Mesendoderm (in vitro differentiated cells): Measurements from ENCODE around the gene MORC1.

ENCODE experiments used
- DNase-seq: peaks from one replicate; pipeline ENCODE4 v3.0.0; 2013
- H2AK5ac ChIP-seq: 2 replicates; pipeline ENCODE4 v1.6.1; 2013; ENCODE audit warnings: low read length, inconsistent platforms
- H2BK120ac ChIP-seq: 2 replicates; pipeline ENCODE4 v1.6.1; 2013; ENCODE audit warnings: low read depth, mild to moderate bottlenecking, low read length, moderate library complexity, mixed read lengths
- H2BK15ac ChIP-seq: replicated peaks from 2 replicates; pipeline ENCODE4 v1.6.1; 2013; ENCODE audit warnings: low read depth, mild to moderate bottlenecking, moderate library complexity
- H2BK5ac ChIP-seq: 2 replicates; pipeline ENCODE4 v1.6.1; 2013; ENCODE audit warnings: low read length, inconsistent platforms
- H3K18ac ChIP-seq: 2 replicates; pipeline ENCODE4 v1.6.1; 2013; ENCODE audit warnings: mild to moderate bottlenecking, low read length, mixed read lengths
- H3K23ac ChIP-seq: one replicate; pipeline ENCODE4 v1.6.1; 2013; ENCODE audit warnings: low read length
- H3K27ac ChIP-seq: 2 replicates; pipeline ENCODE4 v1.5.1; 2013; ENCODE audit warnings: low read depth, mild to moderate bottlenecking, inconsistent platforms, low read length, moderate library complexity
- H3K27me3 ChIP-seq: 2 replicates; pipeline ENCODE4 v1.6.1; 2013; ENCODE audit warnings: low read length, control low read depth, mild to moderate bottlenecking, inconsistent platforms; ENCODE audit not compliant: insufficient read depth, poor library complexity
- H3K36me3 ChIP-seq: 2 replicates; pipeline ENCODE4 v1.6.1; 2013; ENCODE audit warnings: low read length, inconsistent platforms; ENCODE audit not compliant: control insufficient read depth, insufficient read depth
- H3K4ac ChIP-seq: one replicate; pipeline ENCODE4 v1.6.1; 2013; ENCODE audit warnings: low read depth, mild to moderate bottlenecking, low read length, moderate library complexity
- H3K4me1 ChIP-seq: 2 replicates; pipeline ENCODE4 v1.6.1; 2013; ENCODE audit warnings: low read depth, low read length, inconsistent platforms; ENCODE audit not compliant: control insufficient read depth
- H3K4me2 ChIP-seq: 2 replicates; pipeline ENCODE4 v1.6.1; 2013; ENCODE audit warnings: low read length
- H3K4me3 ChIP-seq: 2 replicates; pipeline ENCODE4 v1.5.1; 2013; ENCODE audit warnings: mild to moderate bottlenecking, low read length
- H3K56ac ChIP-seq: one replicate; pipeline ENCODE4 v1.6.1; 2013; ENCODE audit warnings: low read length
- H3K79me1 ChIP-seq: 2 replicates; pipeline ENCODE4 v1.6.1; 2013; ENCODE audit warnings: low read length, inconsistent platforms
- H3K79me2 ChIP-seq: 2 replicates; pipeline ENCODE4 v1.6.1; 2013; ENCODE audit warnings: mild to moderate bottlenecking, low read length; ENCODE audit not compliant: control insufficient read depth, insufficient read depth
- H3K9ac ChIP-seq: 2 replicates; pipeline ENCODE4 v1.6.1; 2013; ENCODE audit warnings: low read length, inconsistent platforms
- H4K5ac ChIP-seq: one replicate; pipeline ENCODE4 v1.6.1; 2013; ENCODE audit warnings: low read length
- H4K8ac ChIP-seq: one replicate; pipeline ENCODE4 v1.6.1; 2013; ENCODE audit warnings: low read depth, mild to moderate bottlenecking, control low read depth, low read length, moderate library complexity
- WGBS: extraction: QIAGEN DNeasy Blood & Tissue Kit; methylation state at CpG from one replicate; pipeline ENCODE4 v1.1.7; 2013; ENCODE audit warnings: low lambda C conversion rate, missing lambda C conversion rate; ENCODE audit not compliant: insufficient coverage; ENCODE audit errors: extremely low coverage; 5-methylcytosine and 5-hydroxymethylcytosine counted together

The MORC1 gene

DNA sequence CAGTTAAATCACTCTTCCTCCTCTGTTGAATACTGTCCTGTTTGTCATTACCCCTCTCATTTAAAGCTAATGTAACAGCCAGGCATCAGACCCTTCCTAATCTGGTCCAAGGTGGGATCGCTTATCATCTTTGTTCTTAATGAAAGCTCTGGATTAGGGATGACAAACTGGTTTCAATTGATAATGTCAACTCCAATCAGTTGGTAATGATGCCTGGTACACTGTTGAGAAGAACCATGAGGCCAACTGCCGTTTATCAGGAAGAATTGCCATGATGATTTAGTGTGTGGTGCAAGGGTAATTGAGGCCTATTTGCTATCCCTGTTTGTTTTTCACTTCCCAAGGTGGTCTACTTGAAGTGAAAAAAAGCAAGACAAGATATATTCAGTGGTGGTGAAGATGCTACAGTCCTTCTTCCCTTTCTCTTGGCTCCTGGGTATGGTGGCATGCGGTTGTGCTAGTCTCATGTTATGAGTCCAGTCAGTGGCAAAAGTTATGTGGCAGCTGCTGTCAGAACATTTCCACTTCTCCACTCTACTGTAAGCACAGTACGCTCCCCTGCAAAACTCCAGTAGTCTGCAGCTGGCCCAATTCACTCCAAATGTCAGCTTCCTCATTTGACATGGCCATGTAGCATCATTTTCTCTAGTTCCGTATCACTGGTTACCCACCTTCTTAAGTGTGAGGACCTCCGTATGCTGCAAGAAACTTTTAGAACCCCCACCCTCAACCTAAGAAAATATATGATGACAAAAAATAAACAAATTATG is 72.5 kb downstream of the MORC1 start:
- H3K79me2 ChIP-seq: no peaks in the 10 kb centered on the region
- no peak for DNase-seq
- no CpG with 5 or more reads among the region's 6 CpGs for WGBS
- H3K9ac ChIP-seq: no peak overlapping the region
- no peak overlapping the region for H2BK120ac ChIP-seq
- H3K4ac ChIP-seq: no peak overlapping the region
- no peak overlapping the region for H2BK15ac ChIP-seq
- H3K56ac ChIP-seq: no peak overlapping the region
- no peak overlapping the region for H2AK5ac ChIP-seq
- no peak overlapping the region for H4K8ac ChIP-seq
- H3K23ac ChIP-seq: no peak overlapping the region
- no peak overlapping the region for H3K4me3 ChIP-seq
- no peaks in the 10 kb centered on the region for H3K36me3 ChIP-seq
- no peak overlapping the region for H2BK5ac ChIP-seq
- no peak overlapping the region for H3K4me2 ChIP-seq
- H3K4me1 ChIP-seq: no peaks in the 10 kb centered on the region
- H3K27me3 ChIP-seq: no peaks in the 10 kb centered on the region
- no peak overlapping the region for H3K18ac ChIP-seq
- H3K79me1 ChIP-seq: no peaks in the 10 kb centered on the region
- no peak overlapping the region for H4K5ac ChIP-seq
- H3K27ac ChIP-seq: no peak overlapping the region

DNA sequence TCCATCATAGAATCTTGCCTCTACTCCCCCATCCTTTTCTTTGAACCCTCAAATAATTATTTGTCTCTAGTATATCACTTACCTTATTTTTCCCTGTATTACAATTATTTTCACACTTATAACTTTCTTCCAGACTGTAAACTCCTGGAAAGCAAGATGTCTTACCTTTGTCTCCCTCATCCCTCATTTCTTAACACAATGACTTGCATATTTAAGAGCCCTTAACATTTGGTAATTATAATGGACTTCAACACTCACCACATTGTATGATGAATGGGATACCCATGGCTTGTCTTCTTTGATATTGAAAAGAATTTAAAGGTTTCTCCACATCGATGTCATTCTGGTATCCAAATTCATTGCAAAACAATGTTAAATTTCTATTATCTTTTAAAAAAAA is 82.9 kb downstream of the MORC1 start:
- Histone ChIP-seq H3K27ac (no peak overlapping the region), H4K5ac (no peak overlapping the region), H3K9ac (no peak overlapping the region), H3K4me1 (no peaks in the 10 kb centered on the region), H4K8ac (no peak overlapping the region), H3K27me3 (no peaks in the 10 kb centered on the region), H3K79me1 (no peaks in the 10 kb centered on the region), H3K4me2 (no peak overlapping the region), H3K23ac (no peak overlapping the region), H3K36me3 (no peaks in the 10 kb centered on the region), H3K79me2 (no peaks in the 10 kb centered on the region), H2BK120ac (no peak overlapping the region), H2AK5ac (no peak overlapping the region), H2BK5ac (no peak overlapping the region), H2BK15ac (no peak overlapping the region), H3K4ac (no peak overlapping the region), H3K56ac (no peak overlapping the region), H3K18ac (no peak overlapping the region), H3K4me3 (no peak overlapping the region)
- WGBS: no CpG with 5 or more reads among the region's 1 CpG
- no peak for DNase-seq

DNA sequence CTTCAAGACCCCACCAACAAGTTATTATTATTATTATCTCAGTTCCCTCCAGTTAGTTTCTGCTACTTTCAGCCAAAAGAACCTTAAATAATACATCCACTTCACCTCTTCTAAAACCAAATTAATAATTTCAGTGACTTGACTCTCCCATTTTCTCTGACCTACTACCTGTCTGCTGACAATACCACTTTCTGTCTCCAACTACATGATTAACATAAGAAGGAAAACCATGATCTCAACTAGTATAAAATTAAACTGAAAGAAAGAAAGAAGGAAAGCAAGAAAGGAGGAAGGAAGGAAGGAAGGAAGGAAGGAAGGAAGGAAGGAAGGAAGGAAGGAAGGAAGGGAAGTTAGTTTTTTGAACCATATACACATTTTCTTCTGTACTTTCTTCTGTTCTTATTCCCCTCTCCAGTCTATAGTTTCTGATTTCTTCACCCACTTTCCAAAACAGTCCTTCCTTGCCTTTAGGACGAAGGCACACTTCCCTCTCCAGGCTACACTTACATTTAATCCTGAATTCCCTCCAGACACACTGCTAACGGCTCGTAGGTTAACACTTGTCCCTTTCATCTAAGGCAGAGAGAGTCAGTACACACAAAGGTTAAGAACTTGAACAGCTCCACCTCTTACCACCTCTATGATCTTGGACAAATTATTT is 84.8 kb downstream of the MORC1 start:
- no CpG with 5 or more reads among the region's 3 CpGs for WGBS
- H4K8ac ChIP-seq: no peak overlapping the region

GRCh38 chr3:109028753-109029152 is 89.2 kb downstream of the MORC1 start:
- no peak overlapping the region for H3K23ac ChIP-seq
- no peak overlapping the region for H2BK5ac ChIP-seq
- DNase-seq: no peak
- H4K5ac ChIP-seq: no peak overlapping the region
- H3K27ac ChIP-seq: no peak overlapping the region
- no peak overlapping the region for H3K18ac ChIP-seq
- H3K4me1 ChIP-seq: no peaks in the 10 kb centered on the region
- H2AK5ac ChIP-seq: no peak overlapping the region
- H4K8ac ChIP-seq: no peak overlapping the region
- no peaks in the 10 kb centered on the region for H3K36me3 ChIP-seq
- no peak overlapping the region for H2BK120ac ChIP-seq
- no peak overlapping the region for H3K4ac ChIP-seq
- H3K27me3 ChIP-seq: no peaks in the 10 kb centered on the region
- no peak overlapping the region for H3K4me2 ChIP-seq
- WGBS: no CpG with 5 or more reads among the region's 7 CpGs
- H3K56ac ChIP-seq: no peak overlapping the region
- no peak overlapping the region for H3K4me3 ChIP-seq
- H2BK15ac ChIP-seq: no peak overlapping the region
- no peaks in the 10 kb centered on the region for H3K79me1 ChIP-seq
- no peaks in the 10 kb centered on the region for H3K79me2 ChIP-seq
- H3K9ac ChIP-seq: no peak overlapping the region

More for the DNA sequence above, 84.8 kb downstream of the MORC1 start:
- no peak overlapping the region for H3K4me3 ChIP-seq
- no peaks in the 10 kb centered on the region for H3K79me1 ChIP-seq
- no peaks in the 10 kb centered on the region for H3K27me3 ChIP-seq
- H3K4ac ChIP-seq: no peak overlapping the region
- no peak overlapping the region for H4K5ac ChIP-seq
- no peak overlapping the region for H2AK5ac ChIP-seq
- DNase-seq: no peak
- no peak overlapping the region for H2BK15ac ChIP-seq
- H3K79me2 ChIP-seq: no peaks in the 10 kb centered on the region
- H2BK120ac ChIP-seq: no peak overlapping the region
- no peak overlapping the region for H3K4me2 ChIP-seq
- no peak overlapping the region for H3K9ac ChIP-seq
- no peak overlapping the region for H3K23ac ChIP-seq
- no peaks in the 10 kb centered on the region for H3K4me1 ChIP-seq
- H3K36me3 ChIP-seq: no peaks in the 10 kb centered on the region
- no peak overlapping the region for H3K18ac ChIP-seq
- no peak overlapping the region for H3K27ac ChIP-seq
- H2BK5ac ChIP-seq: no peak overlapping the region
- H3K56ac ChIP-seq: no peak overlapping the region

DNA sequence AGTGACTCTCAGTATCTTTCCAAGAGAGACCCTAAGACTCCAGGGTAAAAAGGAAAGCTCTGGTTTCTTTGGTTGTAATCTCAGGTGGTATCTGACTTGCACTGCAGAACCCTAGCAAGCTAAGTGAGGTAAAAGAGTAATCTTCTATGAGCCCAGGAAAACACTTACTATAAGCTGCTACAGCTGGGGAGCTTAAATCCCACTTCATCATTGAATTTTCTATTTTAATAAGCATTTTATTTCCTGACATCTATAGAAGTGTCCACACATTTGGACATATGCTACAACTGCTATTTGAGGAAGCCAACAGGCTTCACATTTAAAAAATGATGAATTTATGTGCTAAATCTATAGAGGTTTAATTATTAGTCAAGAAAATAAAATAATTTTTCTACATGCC is 91.1 kb downstream of the MORC1 start:
- H3K23ac ChIP-seq: no peak overlapping the region
- no peak overlapping the region for H3K18ac ChIP-seq
- no peak overlapping the region for H2BK15ac ChIP-seq
- H3K79me1 ChIP-seq: no peaks in the 10 kb centered on the region
- H3K4me3 ChIP-seq: no peak overlapping the region
- no peak overlapping the region for H2BK5ac ChIP-seq
- no peaks in the 10 kb centered on the region for H3K79me2 ChIP-seq
- no peaks in the 10 kb centered on the region for H3K27me3 ChIP-seq
- H3K56ac ChIP-seq: no peak overlapping the region
- DNase-seq: no peak
- H3K36me3 ChIP-seq: no peaks in the 10 kb centered on the region
- no peak overlapping the region for H4K8ac ChIP-seq
- no peak overlapping the region for H2BK120ac ChIP-seq
- no peak overlapping the region for H4K5ac ChIP-seq
- H3K9ac ChIP-seq: no peak overlapping the region
- no peak overlapping the region for H3K4me2 ChIP-seq
- H2AK5ac ChIP-seq: no peak overlapping the region
- no peak overlapping the region for H3K27ac ChIP-seq
- no peak overlapping the region for H3K4ac ChIP-seq
- no peaks in the 10 kb centered on the region for H3K4me1 ChIP-seq

DNA sequence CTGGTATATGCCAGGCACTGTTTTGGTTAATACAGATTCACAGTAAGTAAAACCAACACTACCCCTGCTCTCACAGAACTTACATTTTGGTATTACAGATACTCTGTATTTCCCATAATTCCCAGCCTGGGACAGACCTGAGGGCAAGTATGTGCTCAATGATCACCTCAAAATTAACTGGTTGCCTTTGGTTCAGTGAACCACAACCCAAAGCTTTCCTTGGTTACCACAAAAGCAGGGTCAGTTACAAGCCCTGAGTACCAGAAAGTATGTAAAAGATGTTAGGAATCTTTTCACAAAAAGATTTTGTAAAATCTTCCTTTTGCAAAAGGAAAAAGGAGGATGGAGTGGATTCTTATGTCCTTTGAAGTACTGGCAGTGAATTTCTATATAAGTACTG is 92.0 kb downstream of the MORC1 start:
- H3K4me3 ChIP-seq: no peak overlapping the region
- no peak overlapping the region for H3K27ac ChIP-seq
- no peaks in the 10 kb centered on the region for H3K79me2 ChIP-seq
- H3K36me3 ChIP-seq: no peaks in the 10 kb centered on the region
- DNase-seq: no peak
- H3K18ac ChIP-seq: no peak overlapping the region
- no peak overlapping the region for H3K4ac ChIP-seq
- no peak overlapping the region for H2BK5ac ChIP-seq
- H2BK120ac ChIP-seq: no peak overlapping the region
- H3K4me2 ChIP-seq: no peak overlapping the region
- no peak overlapping the region for H3K9ac ChIP-seq
- no peak overlapping the region for H3K23ac ChIP-seq
- no peak overlapping the region for H4K8ac ChIP-seq
- no peak overlapping the region for H2AK5ac ChIP-seq
- H2BK15ac ChIP-seq: no peak overlapping the region
- H3K79me1 ChIP-seq: no peaks in the 10 kb centered on the region
- H3K56ac ChIP-seq: no peak overlapping the region
- no peak overlapping the region for H4K5ac ChIP-seq
- H3K27me3 ChIP-seq: no peaks in the 10 kb centered on the region
- no peaks in the 10 kb centered on the region for H3K4me1 ChIP-seq
